Mammary epithelial cell (primary cell): Measurements from ENCODE around the gene PTPRG.

Source experiments
- EZH2 ChIP-seq: IDR thresholded peaks from 2 replicates; pipeline ENCODE4 v1.6.1; 2012; ENCODE audit warnings: low read length, inconsistent platforms, borderline replicate concordance
- TF ChIP-seq, protein P1 (sequence below), 2 donors: IDR thresholded peaks in 1 of 2; conservative IDR thresholded peaks in 1 of 2; 2 replicates each; pipeline ENCODE4 v1.5.1; 2011 to 2012; ENCODE audit warnings: inconsistent platforms in 2 of 2, low read length in 2 of 2, mild to moderate bottlenecking in 2 of 2, control low read depth in 1 of 2, low read depth in 1 of 2; ENCODE audit not compliant: insufficient read depth in 1 of 2; ENCODE audit errors: extremely low read depth in 1 of 2

DNA sequence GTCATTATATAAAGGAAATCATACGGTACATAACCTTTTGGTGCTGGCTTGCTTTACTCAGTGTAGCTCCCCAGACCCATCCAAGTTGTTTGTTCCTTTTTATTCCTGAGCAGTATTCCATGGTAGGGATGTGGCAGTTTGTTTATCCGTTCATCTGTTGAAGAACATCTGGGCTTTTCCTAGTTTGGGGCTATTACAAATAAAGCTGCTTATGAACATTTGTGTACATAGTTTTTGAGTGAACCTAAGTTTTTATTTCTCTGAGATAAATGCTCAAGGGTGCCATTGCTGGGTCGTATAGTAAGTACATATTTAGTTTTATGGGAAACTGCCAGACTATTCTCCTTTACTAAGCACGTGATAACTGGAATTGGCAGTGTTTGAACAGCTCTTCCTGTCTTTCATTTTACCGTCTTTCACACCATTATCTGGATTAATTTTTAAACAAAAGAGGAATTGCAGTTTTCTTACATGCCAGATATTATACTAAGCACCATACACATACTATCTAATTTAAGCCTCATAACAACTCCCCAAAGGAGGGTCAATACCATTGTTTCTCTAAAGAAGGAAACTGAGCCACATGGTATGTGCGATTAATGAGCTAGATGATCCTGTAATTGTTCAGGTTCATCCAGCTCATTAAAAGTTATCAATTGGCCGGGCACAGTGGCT is 85.6 kb downstream of the PTPRG start:
- no peak for TF ChIP-seq EZH2
- TF ChIP-seq, protein P1, sequence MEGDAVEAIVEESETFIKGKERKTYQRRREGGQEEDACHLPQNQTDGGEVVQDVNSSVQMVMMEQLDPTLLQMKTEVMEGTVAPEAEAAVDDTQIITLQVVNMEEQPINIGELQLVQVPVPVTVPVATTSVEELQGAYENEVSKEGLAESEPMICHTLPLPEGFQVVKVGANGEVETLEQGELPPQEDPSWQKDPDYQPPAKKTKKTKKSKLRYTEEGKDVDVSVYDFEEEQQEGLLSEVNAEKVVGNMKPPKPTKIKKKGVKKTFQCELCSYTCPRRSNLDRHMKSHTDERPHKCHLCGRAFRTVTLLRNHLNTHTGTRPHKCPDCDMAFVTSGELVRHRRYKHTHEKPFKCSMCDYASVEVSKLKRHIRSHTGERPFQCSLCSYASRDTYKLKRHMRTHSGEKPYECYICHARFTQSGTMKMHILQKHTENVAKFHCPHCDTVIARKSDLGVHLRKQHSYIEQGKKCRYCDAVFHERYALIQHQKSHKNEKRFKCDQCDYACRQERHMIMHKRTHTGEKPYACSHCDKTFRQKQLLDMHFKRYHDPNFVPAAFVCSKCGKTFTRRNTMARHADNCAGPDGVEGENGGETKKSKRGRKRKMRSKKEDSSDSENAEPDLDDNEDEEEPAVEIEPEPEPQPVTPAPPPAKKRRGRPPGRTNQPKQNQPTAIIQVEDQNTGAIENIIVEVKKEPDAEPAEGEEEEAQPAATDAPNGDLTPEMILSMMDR (conservative IDR thresholded peaks at IDR 0.05 in 1 of 2, IDR thresholded peaks at IDR 0.05 in 1 of 2; ENCODE audit: extremely low read depth in 1 of 2, insufficient read depth in 1 of 2, low read depth in 1 of 2, low read length in 2 of 2) = no peak
